Suppressor macrophage (primary cell): Measurements from ENCODE around the gene THTPA.
"Not testable (repeated sequence)": the region's sequence is repeated elsewhere in the genome, so short reads cannot be mapped to it uniquely, and the experiment has no call there.

Experiments
- DNase-seq, 4 experiments: peaks; one replicate each; pipeline ENCODE4 v3.0.0-alpha.2; 2020 to 2022

The THTPA gene

DNA sequence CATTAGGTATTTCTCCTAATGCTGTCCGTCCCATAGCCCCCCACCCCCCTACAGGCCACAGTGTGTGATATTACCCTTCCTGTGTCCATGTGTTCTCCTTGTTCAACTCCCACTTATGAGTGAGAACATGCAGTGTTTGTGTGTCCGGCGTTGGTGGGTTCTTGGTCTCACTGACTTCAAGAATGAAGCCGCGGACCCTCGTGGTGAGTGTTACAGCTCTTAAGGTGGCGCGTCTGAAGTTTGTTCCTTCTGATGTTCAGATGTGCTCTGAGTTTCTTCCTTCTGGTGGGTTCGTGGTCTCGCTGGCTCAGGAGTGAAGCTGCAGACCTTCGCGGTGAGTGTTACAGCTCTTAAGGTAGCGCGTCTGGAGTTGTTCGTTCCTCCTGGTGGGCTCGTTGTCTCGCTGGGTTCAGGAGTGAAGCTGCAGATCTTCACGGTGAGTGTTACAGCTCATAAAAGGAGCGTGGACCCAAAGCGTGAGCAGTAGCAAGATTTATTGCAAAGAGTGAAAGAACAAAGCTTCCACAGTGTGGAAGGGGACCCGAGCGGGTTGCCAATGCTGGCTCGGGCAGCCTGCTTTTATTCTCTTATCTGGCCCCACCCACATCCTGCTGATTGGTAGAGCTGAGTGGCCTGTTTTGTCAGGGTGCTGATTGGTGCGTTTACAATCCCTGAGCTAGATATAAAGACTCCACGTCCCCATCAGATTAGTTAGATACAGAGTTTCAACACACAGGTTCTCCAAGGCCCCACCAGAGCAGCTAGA is 27.9 kb downstream of the THTPA start:
- DNase-seq, result not testable (repeated sequence)

DNA sequence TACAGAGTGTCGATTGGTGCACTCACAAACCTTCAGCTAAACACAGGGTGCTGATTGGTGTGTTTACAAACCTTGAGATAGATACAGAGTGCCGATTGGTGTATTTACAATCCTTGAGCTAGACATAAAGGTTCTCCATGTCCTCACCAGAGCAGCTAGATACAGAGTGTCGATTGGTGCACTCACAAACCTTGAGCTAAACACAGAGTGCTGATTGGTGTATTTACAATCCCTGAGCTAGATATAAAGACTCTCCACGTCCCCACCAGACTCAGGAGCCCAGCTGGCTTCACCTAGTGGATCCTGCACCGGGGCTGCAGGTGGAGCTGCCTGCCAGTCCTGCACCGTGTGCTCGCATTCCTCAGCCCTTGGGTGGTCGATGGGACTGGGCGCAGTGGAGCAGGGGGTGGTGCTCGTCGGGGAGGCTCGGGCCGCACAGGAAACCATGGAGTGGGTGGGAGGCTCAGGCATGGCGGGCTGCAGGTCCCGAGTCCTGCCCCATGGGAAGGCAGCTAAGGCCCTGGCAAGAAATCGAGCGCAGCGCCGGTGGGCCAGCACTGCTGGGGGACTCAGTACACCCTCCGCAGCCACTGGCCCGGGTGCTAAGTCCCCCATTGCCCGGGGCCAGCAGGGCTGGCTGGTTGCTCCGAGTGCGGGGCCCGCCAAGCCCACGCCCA is 28.6 kb downstream of the THTPA start:
- DNase-seq, result not testable (repeated sequence)

DNA sequence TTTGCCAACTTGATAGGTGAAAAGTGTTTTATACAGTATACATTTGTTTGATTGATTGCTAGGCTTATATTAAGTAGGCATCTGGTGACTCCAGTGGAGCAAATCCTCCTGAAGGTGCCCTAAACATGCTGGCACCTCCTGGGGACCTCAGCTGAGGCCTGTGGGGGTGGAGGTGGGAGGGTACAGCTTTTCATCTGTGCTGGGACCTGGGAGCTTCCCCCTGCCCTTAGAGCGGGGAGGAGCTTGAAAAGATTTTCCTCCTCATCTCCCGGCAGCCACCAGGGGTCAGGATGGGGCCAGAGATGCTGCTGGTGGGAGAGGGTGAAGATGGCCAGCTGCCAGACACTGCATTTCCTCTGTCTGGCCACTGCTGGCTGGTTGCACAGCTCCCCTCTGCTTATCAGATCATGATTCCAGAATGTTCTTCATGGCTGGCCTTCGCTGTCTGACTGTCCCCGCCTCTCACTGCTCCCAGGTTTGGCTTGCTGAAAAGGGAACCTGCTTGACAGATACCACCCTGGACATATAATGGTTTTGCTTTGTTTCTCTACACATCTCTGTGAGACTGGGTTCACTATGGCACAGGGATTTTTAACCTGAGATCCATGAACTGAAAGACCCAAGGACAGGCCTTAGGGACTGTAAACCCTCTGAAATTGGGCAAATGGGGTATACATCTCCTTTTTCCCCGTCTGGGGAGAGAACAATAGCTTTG is 33.0 kb downstream of the THTPA start:
- DNase-seq, result peak; percentile 91 to 94 (median 93)

- DNase-seq, result no peak
These were observed 33.5 kb downstream of the THTPA start for GRCh38 chr14:23589606-23590005.

DNA sequence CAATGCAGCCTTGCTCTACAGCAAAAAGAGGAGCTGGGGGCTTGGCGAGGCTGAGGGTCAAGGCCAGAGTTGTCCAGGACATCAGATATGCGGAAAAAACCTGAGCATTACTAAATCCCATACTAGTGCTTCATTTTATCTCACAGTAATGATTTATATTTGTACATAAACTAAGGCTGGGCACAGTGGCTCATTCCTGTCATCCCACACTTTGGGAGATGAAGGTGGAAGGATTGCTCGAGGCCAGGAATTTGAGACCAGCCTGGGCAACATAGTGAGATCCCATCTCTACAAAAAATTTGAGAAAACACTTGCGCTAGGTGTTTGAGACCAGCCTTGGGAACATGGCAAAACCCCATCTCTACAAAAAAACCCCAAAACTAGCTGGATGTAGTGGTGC is 34.1 kb downstream of the THTPA start:
- no peak for DNase-seq

GRCh38 chr14:23594191-23594590 is 38.1 kb downstream of the THTPA start:
- not testable (repeated sequence) for DNase-seq

DNA sequence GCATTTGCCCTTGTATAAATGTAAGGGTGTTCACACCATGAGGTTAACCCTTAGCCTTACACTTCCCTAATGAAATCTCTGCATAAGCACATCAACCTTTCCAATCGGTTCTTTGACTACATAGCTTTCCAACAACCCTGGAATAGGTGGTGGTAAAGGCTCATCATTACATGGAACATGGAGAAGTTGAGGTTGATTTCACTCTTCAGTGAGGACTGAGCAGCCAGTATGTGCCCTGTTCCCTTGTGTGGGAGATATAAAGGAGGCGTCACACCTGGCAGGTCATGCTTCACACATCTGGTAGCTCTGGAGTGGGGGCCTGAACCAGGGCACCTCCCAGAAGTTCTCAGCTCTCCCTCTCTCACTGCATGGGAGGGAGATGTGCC is 44.2 kb downstream of the THTPA start:
- no peak for DNase-seq

DNA sequence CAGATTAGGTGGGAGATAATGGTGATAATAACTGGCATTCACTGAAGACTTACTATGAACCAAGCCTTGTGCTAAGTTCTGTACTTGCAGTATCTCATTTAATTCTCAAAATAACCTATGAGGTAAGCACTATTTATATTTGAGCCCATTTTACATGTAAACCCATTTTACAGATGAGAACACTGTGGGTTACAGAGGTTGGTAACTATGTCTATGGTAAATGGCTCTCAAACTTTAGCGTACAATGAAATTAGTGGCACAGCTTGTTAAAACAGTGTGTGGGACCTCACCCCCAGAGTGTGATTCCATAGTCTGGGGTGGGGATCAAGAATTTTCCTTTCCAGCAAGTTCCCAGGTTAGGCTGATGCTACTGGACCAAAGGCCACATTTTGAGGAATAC is 44.7 kb downstream of the THTPA start:
- DNase-seq, result no peak

- DNase-seq, result no peak
These were observed 45.4 kb downstream of the THTPA start for GRCh38 chr14:23601424-23601823.

DNA sequence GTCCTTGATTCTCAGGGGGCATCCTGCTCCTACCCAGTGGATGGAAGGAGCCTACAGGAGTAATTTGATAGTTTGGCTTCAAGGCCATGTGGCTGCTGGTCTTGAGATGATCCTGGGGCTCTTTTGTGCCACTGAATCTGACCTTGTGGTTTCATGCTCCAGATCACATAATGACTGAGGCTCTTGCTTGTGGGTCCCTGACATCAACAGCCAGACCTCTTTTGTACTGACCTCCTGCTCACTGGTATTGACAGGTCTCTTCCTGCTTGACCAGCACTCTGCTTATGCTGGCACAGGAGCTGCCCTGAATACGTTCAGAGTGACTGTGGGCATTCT is 45.7 kb downstream of the THTPA start:
- DNase-seq, result no peak

DNA sequence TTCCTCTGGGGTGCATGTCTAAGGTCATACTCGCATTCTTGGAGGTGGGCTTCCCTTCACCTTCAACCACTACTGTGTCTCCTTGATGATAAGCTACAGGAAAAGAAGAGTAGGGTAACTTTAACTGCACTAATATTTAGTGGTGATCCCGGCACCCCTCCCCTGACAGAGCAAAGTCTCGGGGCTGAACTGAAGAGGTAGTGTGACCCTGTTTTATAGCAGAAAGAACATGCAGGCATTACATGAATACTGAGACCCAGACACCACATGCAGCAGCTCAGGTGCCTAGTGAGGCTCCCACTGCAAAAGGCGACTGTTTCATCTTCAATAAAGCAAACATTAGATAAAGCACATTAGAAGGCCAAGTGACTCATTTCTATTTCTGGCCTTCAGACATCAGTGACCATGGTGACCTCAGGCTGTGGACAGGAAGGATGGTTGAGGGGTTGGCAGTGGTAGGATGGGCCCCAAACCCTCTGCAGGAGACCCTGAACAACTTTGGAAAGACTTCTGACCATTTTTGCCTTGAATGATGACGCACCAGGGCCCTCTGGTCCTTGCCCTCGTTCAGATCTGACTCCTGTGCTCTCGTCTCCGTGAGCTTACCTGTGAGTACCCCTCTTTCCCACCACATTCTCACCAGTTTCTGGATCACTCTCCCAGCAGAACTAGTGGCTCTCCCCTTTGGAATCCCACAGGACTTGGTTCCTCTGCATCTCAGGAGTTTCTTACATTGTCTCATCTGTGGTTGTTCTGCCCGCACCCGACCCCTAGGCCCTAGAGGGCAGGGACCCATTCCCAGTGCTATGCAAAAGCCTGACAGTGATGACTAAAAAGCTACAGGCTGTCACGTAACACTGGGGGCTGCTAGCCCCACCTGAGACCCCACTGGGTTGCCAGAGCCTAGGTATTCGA is 46.4 kb downstream of the THTPA start:
- DNase-seq, result no peak

DNA sequence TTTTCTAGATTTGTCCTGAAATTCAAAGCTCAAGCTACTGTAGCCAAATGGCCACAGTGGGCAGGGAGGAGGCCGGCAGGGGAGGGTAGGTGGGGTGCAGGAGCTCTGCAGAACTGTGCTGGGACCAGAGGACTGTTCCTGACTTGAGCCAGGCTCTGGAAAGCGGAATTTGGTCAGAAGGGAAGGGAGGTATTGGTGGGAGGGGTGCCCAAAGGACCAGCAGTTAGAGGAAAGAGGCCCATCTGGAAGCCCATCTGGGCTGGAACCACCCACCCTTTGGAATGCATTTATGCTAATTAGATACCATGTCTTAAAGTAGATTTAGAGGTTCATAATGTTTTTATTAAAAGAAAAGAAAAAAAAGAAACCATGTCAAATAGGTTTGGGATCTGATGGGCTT is 47.0 kb downstream of the THTPA start:
- DNase-seq, result no peak

DNA sequence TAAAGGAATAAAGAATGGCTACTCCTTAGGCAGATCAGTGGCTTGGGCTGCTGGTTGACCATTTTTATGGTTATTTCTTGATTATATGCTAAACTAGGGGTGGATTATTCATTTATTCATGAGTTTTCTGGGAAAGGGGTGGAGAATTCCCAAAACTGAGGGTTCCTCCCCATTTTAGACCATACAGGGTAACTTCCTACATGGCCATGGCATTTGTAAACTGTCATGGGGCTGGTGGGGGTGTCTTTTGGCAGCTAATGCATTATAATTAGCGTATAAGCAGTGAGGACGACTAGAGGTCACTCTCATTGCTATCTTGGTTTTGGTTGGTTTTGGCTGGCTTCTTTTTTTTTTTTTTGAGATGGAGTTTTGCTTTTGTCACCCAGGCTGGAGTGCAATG is 48.1 kb downstream of the THTPA start:
- no peak for DNase-seq

DNA sequence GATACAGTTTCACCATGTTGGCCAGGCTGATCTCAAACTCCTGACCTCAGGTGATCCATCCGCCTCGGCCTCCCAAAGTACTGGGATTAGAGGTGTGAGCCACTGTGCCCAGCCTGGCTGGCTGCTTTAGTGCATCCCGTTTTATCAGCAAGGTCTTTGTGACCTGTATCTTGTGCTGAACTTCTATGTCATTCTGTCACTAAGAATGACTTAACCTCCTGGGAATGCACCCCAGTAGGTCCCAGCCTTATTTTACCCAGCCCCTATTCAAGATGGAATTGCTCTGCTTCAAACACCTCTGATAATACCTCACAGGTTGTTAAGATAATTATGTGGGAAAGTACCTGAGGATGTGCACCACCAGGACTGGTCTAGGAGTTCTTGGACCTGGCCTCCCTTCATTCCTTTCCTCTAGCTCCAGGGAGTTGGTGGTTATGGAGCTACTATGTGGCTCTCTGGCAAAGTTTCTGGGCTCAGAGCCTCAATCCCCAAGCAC is 48.7 kb downstream of the THTPA start:
- no peak for DNase-seq

DNA sequence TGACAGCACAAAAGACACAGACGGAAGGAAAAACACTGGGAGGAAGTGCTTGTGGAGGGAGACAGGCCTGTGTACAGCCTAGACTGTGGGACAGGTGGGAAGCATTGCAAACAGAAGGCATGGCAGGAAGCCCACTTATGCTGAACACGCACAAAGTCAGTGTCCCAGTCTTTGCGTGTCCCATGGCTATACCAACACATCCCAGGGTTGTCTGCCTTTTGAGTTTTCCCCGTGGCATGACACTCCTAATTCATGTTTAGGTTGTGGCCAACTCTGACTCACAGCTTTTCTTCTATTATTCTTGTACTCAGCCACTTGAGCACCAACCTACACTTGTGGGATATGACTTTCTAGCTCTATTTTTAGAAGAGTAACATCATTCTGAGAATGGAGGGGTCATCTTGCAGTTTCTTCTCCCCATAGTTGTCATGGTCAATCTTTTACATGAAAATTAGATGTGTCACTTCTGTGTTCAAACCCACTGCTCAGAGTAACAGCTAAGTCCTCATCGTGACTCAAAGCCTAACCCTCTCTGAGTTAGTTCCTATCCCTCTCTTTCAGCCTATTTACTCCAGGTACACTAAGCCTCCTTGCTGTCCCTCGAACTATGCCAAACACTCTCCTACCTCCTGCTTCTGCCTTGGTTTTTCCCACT is 50.0 kb downstream of the THTPA start:
- peak in 1 of 4 experiments; percentile 33 for DNase-seq

- DNase-seq, result no peak
These were observed 52.4 kb downstream of the THTPA start for GRCh38 chr14:23608454-23608853.

GRCh38 chr14:23609001-23609400 is 52.9 kb downstream of the THTPA start:
- DNase-seq, result no peak

DNA sequence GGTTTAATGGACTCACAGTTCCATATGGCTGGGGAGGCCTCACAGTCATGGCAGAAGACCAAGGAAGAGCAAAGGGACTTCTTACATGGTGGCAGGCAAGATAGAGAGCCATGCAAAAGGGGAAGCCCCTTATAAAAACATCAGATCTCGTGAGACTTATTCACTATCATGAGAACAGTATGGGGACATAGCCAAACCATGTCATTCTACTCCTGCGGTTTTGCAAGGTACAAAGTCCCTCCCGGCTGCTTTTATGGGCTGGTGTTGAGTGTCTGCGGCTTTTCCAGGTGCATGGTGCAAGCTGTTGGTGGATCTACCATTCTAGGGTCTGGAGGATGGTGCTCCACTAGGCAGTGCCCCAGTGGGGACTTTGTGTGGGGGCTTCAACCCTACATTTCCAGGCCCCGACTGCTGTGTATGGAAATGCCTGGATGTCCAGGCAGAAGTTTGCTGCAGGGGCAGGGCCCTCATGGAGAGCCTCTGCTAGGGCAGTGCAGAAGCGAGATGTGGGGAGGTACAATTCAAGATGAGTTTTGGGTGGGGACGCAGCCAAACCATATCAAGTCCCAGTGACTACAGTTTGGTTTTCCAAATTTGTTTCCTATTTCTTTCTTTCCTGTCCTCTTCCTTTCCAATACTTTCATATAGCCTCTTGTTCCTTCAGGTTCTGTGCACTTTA is 53.5 kb downstream of the THTPA start:
- DNase-seq, result peak in 1 of 4 experiments; percentile 13
